Measurements from ENCODE around the gene C16orf96. TPM values are rescaled to one million over a fixed set of nuclear protein-coding genes. Genes with fewer than 3 reads are reported as not detected.

Gene C16orf96
- total RNA-seq, 1 donor from 2014 or later = 0.11 TPM

DNA sequence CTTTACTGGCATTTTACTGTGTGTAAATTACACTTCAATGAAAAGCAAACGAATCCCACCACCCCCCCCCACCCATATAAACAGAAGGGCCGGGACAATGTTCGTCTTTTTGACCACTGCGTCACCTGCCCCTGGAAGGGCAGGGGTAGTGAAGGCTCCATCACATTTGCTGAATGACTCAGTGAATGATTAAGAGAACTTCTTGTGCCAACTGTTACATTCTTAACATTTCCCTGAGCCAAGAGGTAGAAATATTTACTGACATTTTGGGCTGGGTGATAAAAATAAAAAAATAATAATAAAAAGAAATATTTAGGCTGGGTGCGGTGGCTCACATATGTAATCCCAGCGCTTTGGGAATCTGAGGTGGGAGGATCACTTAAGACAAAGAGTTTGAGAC is 24.1 kb downstream of the C16orf96 start:
- H3K4me2 ChIP-seq = no peak overlapping the region
- H3K27ac ChIP-seq = no peak overlapping the region

DNA sequence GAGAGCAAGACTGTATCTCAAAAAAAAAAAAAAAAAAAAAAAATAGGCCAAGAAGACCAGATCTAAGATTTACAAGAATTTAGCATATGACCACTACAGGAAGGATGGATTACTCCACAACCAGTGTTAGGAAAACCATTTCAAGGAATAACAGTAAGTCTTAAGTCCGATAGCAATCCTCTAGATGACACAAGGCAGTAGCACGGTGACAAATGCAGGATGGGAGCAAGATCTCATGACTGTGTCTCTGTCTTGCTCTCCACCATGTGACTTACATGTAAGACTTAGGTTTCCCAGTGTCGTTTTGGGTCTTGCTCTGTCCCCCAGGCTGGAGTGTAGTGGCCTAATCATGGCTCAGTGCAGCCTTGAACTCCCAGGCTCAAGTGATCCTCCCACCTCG is 27.8 kb downstream of the C16orf96 start:
- Histone ChIP-seq H3K79me2 (ENCODE audit: low read depth) (no peaks in the 10 kb centered on the region), H3K4me2 (no peak overlapping the region), H3K27ac (no peak overlapping the region), H3K4me3 (no peak overlapping the region), H3K36me3 (no peaks in the 10 kb centered on the region), H2AFZ (replicated peaks) (no peak overlapping the region), H3K4me1 (no peaks in the 10 kb centered on the region), H3K9me3 (ENCODE audit: low read depth) (no peaks in the 10 kb centered on the region), H3K27me3 (no peaks in the 10 kb centered on the region), H3K9ac (no peak overlapping the region), H3F3A (ENCODE audit: low read depth) (no peaks in the 10 kb centered on the region), H4K20me1 (ENCODE audit: low read depth) (no peaks in the 10 kb centered on the region)
- Mint-ChIP-seq H3K27ac (no peak overlapping the region), H3K27me3 (ENCODE audit: insufficient read depth, low read depth) (peaks cover 2% of the 10 kb centered on the region), H3K9me3 (peaks cover 2% of the 10 kb centered on the region), H3K4me3 (no peak overlapping the region), H3K36me3 (peaks cover 2% of the 10 kb centered on the region), H3K4me1 (no peaks in the 10 kb centered on the region)
- TF ChIP-seq, protein P1, sequence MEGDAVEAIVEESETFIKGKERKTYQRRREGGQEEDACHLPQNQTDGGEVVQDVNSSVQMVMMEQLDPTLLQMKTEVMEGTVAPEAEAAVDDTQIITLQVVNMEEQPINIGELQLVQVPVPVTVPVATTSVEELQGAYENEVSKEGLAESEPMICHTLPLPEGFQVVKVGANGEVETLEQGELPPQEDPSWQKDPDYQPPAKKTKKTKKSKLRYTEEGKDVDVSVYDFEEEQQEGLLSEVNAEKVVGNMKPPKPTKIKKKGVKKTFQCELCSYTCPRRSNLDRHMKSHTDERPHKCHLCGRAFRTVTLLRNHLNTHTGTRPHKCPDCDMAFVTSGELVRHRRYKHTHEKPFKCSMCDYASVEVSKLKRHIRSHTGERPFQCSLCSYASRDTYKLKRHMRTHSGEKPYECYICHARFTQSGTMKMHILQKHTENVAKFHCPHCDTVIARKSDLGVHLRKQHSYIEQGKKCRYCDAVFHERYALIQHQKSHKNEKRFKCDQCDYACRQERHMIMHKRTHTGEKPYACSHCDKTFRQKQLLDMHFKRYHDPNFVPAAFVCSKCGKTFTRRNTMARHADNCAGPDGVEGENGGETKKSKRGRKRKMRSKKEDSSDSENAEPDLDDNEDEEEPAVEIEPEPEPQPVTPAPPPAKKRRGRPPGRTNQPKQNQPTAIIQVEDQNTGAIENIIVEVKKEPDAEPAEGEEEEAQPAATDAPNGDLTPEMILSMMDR (IDR thresholded peaks at IDR 0.05) = no peak
- TF ChIP-seq EZH2phosphoT487 (IDR thresholded peaks at IDR 0.05) = no peak
- no peak for TF ChIP-seq EZH2 (IDR thresholded peaks at IDR 0.05)
- no peak for DNase-seq (ENCODE audit: low spot score)

More for the DNA sequence above, 24.1 kb downstream of the C16orf96 start:
- H3K4me1 ChIP-seq = no peaks in the 10 kb centered on the region
- no peak overlapping the region for H3K9ac ChIP-seq
- DNase-seq (ENCODE audit: low spot score) = no peak
- no peaks in the 10 kb centered on the region for H3K27me3 ChIP-seq
- no peak overlapping the region for H3K4me3 ChIP-seq
- no peaks in the 10 kb centered on the region for H3K4me1 Mint-ChIP-seq
- no peaks in the 10 kb centered on the region for H3K9me3 Mint-ChIP-seq
- no peaks in the 10 kb centered on the region for H3K79me2 ChIP-seq (ENCODE audit: low read depth)
- no peaks in the 10 kb centered on the region for H3K36me3 Mint-ChIP-seq
- no peaks in the 10 kb centered on the region for H3F3A ChIP-seq (ENCODE audit: low read depth)
- no peaks in the 10 kb centered on the region for H3K9me3 ChIP-seq (ENCODE audit: low read depth)
- TF ChIP-seq EZH2phosphoT487 (IDR thresholded peaks at IDR 0.05) (no peak), EZH2 (IDR thresholded peaks at IDR 0.05) (no peak)
- TF ChIP-seq, protein P1 (IDR thresholded peaks at IDR 0.05) = no peak
- no peak overlapping the region for H3K27ac Mint-ChIP-seq
- no peaks in the 10 kb centered on the region for H3K36me3 ChIP-seq
- no peaks in the 10 kb centered on the region for H4K20me1 ChIP-seq (ENCODE audit: low read depth)
- H3K27me3 Mint-ChIP-seq (ENCODE audit: insufficient read depth, low read depth) = peaks cover 2% of the 10 kb centered on the region
- no peak overlapping the region for H3K4me3 Mint-ChIP-seq
- H2AFZ ChIP-seq (replicated peaks) = no peak overlapping the region

DNA sequence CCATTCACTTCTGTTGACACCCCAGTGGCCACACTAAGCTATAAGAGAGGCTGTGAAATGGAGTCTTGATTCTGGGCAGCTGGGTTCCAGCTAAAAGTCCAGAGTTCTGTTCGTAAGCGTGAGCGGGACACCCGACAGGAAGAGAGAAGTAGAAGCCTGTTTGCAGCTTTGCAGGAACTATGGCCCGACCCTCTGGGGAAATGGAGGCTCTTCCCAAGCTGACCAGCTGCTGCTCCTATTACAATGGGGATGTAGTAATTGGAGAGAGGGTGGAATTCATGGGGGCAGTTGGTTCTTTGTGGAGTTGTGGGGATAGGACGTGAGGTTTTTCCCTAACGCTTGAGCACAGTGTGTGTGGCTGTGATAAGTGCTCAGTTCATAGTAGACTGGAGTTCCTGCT is 30.2 kb downstream of the C16orf96 start:
- Histone ChIP-seq H3K79me2 (ENCODE audit: low read depth) (no peaks in the 10 kb centered on the region), H3K9me3 (ENCODE audit: low read depth) (no peaks in the 10 kb centered on the region), H4K20me1 (ENCODE audit: low read depth) (no peaks in the 10 kb centered on the region), H3K27ac (no peak overlapping the region), H2AFZ (replicated peaks) (no peak overlapping the region), H3K4me2 (no peak overlapping the region), H3K36me3 (no peaks in the 10 kb centered on the region), H3K9ac (no peak overlapping the region), H3F3A (ENCODE audit: low read depth) (no peaks in the 10 kb centered on the region), H3K4me1 (no peaks in the 10 kb centered on the region), H3K4me3 (no peak overlapping the region), H3K27me3 (no peaks in the 10 kb centered on the region)
- peaks cover 2% of the 10 kb centered on the region for H3K27me3 Mint-ChIP-seq (ENCODE audit: insufficient read depth, low read depth)
- no peak overlapping the region for H3K4me3 Mint-ChIP-seq
- H3K4me1 Mint-ChIP-seq = no peaks in the 10 kb centered on the region
- peak overlapping the region; percentile 57 for H3K27ac Mint-ChIP-seq
- no peak for DNase-seq (ENCODE audit: low spot score)
- peaks cover 2% of the 10 kb centered on the region for H3K9me3 Mint-ChIP-seq
- peaks cover 2% of the 10 kb centered on the region for H3K36me3 Mint-ChIP-seq
- TF ChIP-seq EZH2phosphoT487 (IDR thresholded peaks at IDR 0.05) = no peak
- TF ChIP-seq, protein P1 (IDR thresholded peaks at IDR 0.05) = no peak
- TF ChIP-seq EZH2 (IDR thresholded peaks at IDR 0.05) = no peak
